Neural cell (in vitro differentiated cells): Measurements from ENCODE around the gene MUSK.

Experiments used
- EP300 ChIP-seq: fragments of 450-650 bp; conservative IDR thresholded peaks from 2 replicates; pipeline ENCODE4 v1.6.1; 2014; ENCODE audit warnings: antibody characterized with exemption, mild to moderate bottlenecking, moderate library complexity; ENCODE audit not compliant: poor library complexity, severe bottlenecking
- EZH2 ChIP-seq: fragments of 200-600, 300-800 bp; shearing (Covaris generic), sonication (generic); IDR thresholded peaks from 2 replicates; pipeline ENCODE4 v1.6.1; 2014; ENCODE audit warnings: antibody characterized with exemption, low read length, borderline replicate concordance, mild to moderate bottlenecking; ENCODE audit not compliant: insufficient read depth, poor library complexity, severe bottlenecking
- MXI1 ChIP-seq: fragments of 450-650 bp; conservative IDR thresholded peaks from 2 replicates; pipeline ENCODE4 v1.6.1; 2014; ENCODE audit warnings: antibody characterized with exemption, mild to moderate bottlenecking; ENCODE audit not compliant: poor library complexity, severe bottlenecking
- POLR2AphosphoS5 ChIP-seq: IDR thresholded peaks from 2 replicates; pipeline ENCODE4 v1.6.1; 2012
- RAD21 ChIP-seq: fragments of 450-650 bp; conservative IDR thresholded peaks from 2 replicates; pipeline ENCODE4 v1.6.1; 2014; ENCODE audit warnings: antibody characterized with exemption, mild to moderate bottlenecking, moderate library complexity
- REST ChIP-seq: IDR thresholded peaks from 2 replicates; pipeline ENCODE4 v1.6.1; 2012; ENCODE audit warnings: borderline replicate concordance
- SMC3 ChIP-seq: fragments of 450-650 bp; conservative IDR thresholded peaks from 2 replicates; pipeline ENCODE4 v1.6.1; 2014; ENCODE audit warnings: antibody characterized with exemption, mild to moderate bottlenecking, moderate library complexity; ENCODE audit not compliant: poor library complexity
- TAF1 ChIP-seq: IDR thresholded peaks from 2 replicates; pipeline ENCODE4 v1.6.1; 2012; ENCODE audit warnings: low read depth
- TF ChIP-seq, protein P1 (sequence below): fragments of 450-650 bp; IDR thresholded peaks from 2 replicates; pipeline ENCODE4 v1.5.1; 2014; ENCODE audit warnings: antibody characterized with exemption, mild to moderate bottlenecking, moderate library complexity; ENCODE audit not compliant: poor library complexity, severe bottlenecking

DNA sequence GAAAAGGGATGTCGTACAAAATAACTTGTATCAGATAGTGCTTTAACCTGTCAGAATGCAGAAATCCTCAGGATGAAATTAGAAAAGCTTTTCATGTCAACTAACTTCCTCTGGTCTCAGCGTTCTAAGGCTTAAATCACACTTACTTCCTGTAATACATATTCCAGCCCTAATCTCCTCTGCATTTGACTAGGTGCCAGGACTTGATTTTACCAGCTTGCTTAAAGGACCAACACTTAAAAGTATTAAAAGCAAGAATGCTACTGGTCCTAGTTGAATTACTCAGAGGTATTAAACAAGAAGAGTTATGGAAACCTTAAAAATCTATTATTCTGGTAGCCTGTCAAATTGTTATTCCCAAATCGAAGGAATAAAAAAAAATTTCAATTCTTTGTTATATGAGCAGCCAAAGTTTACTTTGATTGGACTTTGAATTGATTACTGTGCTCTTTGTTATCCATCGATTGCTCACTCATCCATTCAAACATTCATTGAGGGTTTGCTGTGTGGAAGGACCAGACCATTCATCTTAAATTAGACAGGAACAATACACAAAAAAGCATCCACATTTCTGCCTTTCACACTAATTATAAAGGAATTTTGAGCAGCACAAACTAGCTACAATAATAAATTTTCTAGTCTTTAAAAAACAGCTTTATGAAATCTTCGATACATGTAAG is 108.7 kb downstream of the MUSK start:
- TF ChIP-seq, protein P1, sequence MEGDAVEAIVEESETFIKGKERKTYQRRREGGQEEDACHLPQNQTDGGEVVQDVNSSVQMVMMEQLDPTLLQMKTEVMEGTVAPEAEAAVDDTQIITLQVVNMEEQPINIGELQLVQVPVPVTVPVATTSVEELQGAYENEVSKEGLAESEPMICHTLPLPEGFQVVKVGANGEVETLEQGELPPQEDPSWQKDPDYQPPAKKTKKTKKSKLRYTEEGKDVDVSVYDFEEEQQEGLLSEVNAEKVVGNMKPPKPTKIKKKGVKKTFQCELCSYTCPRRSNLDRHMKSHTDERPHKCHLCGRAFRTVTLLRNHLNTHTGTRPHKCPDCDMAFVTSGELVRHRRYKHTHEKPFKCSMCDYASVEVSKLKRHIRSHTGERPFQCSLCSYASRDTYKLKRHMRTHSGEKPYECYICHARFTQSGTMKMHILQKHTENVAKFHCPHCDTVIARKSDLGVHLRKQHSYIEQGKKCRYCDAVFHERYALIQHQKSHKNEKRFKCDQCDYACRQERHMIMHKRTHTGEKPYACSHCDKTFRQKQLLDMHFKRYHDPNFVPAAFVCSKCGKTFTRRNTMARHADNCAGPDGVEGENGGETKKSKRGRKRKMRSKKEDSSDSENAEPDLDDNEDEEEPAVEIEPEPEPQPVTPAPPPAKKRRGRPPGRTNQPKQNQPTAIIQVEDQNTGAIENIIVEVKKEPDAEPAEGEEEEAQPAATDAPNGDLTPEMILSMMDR, result no peak
- TF ChIP-seq TAF1, result no peak
- TF ChIP-seq EZH2, result no peak
- TF ChIP-seq POLR2AphosphoS5, result no peak
- TF ChIP-seq RAD21, result no peak
- no peak for TF ChIP-seq SMC3
- TF ChIP-seq REST, result no peak
- no peak for TF ChIP-seq MXI1
- TF ChIP-seq EP300, result no peak
